ENCODE data around the gene CTIF.
A peak's percentile ranks its signal among the peaks of the same experiment; 100 is the strongest.

DNA sequence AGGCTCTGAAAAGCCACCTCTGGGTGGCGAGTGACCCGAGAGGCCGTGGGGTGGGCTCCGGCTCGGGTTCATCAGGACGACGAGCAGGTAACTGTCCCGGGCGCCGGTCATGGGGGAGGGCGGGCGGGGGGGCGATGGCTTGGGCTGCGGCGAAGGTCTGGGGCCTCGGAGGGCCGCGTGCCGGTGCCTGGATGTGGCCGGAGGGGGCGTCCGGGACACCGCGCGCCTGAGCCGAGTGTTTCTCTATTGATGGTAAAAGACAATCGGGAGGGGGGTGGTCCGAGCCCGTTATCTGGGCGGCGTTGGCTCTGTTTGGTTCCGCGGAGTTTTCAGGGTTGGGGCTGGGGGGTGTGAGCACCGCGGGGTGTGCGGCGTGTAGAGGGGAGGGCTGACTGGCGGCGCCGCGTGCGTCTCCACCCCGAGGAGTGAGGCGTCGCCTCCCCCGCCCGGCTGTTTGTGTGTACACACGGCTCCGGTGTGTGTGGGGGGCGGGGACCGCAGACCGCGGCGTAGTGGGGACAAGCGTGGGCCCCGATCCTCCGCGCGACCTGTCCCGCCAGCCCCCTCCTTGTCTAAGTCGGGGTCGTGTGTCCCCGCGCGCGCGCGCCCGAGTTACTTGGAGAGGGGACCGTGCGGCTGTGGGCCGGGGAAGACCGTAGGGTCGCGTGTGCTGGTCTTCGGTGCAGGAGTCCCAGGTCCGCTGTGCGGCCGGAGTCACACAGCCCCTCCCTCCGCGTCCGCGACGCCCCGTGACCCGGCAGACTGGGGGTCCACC lies 1.6 kb downstream of the CTIF start:
- no peak for TF ChIP-seq POLR2A (IDR thresholded peaks at IDR 0.05)
- TF ChIP-seq, protein P1, sequence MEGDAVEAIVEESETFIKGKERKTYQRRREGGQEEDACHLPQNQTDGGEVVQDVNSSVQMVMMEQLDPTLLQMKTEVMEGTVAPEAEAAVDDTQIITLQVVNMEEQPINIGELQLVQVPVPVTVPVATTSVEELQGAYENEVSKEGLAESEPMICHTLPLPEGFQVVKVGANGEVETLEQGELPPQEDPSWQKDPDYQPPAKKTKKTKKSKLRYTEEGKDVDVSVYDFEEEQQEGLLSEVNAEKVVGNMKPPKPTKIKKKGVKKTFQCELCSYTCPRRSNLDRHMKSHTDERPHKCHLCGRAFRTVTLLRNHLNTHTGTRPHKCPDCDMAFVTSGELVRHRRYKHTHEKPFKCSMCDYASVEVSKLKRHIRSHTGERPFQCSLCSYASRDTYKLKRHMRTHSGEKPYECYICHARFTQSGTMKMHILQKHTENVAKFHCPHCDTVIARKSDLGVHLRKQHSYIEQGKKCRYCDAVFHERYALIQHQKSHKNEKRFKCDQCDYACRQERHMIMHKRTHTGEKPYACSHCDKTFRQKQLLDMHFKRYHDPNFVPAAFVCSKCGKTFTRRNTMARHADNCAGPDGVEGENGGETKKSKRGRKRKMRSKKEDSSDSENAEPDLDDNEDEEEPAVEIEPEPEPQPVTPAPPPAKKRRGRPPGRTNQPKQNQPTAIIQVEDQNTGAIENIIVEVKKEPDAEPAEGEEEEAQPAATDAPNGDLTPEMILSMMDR (IDR thresholded peaks at IDR 0.05 in 8 of 11, conservative IDR thresholded peaks at IDR 0.05 in 3 of 11) = peak in 2 of 11 experiments; percentile 8 to 14
